ENCODE measurements around the gene CCDC187.
A peak's percentile ranks its signal among the peaks of the same experiment; 100 is the strongest.

Gene CCDC187

GRCh38 chr9:136340356-136341041, 36.6 kb upstream of the CCDC187 start:
- DNase-seq, result no peak

- no peak for DNase-seq
Observed at GRCh38 chr9:136339958-136340310, 36.0 kb upstream of the CCDC187 start.

GRCh38 chr9:136339173-136339957, 35.5 kb upstream of the CCDC187 start:
- DNase-seq, result peak in 42 of 56 donors; percentile 10 to 84 (median 46)

GRCh38 chr9:136338511-136338910, 34.6 kb upstream of the CCDC187 start:
- DNase-seq, result no peak

- DNase-seq, result no peak
Observed at GRCh38 chr9:136337416-136338395, 33.8 kb upstream of the CCDC187 start.

- no peak for DNase-seq
Observed at GRCh38 chr9:136336881-136337280, 33.0 kb upstream of the CCDC187 start.

DNA sequence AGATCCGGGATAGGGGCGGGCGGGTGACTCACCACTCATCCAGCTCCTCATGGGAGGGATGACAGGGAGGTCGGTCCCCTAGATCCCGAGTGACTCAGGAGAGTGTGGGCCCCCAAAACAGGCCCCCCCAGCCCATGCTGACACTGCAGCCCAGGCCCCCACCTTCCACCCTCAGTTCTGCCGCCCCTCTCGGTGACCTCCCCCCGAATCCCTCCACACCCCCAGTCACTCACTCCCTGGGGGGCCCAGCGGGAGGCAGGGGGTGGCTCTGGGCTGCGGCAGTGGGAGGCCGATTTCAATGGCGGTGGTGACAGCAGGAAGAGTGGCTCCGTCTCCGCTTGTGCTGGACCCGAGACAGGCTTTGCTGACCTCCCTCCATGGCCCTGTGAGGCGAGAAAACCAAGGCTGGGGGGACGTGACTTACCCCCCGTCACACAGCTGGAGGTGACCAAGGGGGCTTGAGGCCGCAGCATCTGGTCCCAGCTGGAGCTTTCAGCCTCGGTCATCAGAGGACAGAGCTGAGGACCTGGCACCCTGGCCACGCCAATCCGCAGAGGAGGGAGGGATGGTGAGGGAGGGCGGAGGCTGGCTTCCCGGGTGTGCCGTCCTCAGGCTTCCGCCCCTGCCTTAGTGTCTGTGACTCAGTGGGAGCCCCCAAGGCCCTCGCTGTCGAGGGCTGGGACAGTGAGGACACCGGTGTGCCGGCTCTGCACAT, 32.4 kb upstream of the CCDC187 start:
- no peak for DNase-seq

DNA sequence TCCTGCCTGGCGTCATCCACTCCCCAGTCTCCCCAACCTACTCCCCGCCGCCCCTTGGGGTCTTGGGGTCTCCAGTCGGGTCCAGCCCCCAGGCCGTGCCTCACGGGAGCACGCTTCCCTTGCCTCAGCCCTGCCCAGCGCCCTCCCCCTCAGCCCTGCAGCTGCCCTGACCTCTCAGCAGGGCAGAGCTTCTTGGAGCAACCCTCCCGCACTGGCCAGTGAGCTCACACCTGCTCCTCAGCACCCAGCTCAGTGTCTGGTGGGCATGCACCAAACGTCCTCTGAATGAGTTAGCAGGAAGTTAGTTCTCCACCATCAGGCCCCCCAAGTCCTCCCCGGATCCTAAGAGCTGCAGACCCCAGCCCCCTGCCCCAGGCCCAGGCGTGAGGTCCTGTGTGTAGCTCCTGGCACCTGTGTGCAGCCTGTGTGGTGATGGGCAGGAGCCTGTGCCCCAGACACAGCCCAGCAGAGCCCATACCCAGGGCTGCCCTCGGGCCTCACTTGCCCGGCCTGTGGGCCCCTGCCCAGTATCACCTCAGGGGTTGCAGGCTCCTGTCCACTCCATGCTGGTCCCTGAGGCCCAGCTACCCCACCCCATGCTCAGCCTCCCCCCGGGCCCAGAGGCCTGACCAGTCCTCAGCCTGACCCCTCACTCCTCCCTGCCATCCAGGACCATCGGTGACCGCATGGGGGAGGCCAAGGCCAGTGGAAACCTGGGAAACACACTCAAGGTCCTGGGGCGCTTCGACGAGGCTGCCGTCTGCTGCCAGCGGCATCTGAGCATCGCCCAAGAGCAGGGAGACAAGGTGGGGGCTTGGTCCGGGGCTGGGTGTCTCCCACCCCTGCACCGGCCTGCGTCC, 31.6 kb upstream of the CCDC187 start:
- DNase-seq, result no peak

DNA sequence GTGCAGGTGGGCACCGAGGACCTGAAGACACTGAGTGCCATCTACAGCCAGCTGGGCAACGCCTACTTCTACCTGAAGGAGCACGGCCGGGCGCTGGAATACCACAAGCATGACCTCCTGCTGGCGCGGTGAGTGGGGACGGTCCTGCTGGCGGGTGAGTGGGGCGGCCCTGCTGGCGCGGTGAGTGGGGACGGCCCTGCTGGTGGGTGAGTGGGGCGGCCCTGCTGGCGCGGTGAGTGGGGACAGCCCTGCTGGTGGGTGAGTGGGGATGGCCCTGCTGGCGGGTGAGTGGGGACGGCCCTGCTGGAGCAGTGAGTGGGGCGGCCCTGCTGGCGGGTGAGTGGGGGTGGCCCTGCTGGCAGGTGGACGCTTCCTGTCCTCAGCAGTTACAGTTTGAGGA, 30.6 kb upstream of the CCDC187 start:
- no peak for DNase-seq

DNA sequence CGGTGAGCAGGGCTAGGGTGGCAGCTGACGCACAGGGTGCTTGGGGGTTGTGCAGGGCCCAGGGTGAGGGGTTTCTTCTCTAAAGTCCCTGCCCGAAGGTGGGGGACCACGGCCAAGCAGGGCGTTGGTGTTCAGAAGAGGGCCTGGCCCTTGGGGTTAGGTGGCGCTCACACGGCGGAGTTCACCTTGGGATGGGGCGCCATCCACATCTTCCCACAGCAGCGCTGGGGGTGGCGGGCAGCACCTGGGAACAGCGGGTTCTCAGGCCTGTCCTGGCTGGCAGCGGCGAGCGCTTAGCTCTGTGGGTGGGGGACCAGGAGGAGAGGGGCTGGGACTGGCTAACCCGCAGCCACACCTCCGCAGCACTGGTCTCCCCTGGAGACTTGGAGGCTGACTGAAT, 29.6 kb upstream of the CCDC187 start:
- DNase-seq, result no peak

- DNase-seq, result no peak
Observed at GRCh38 chr9:136333045-136333444, 29.2 kb upstream of the CCDC187 start.

- DNase-seq, result no peak
Observed at GRCh38 chr9:136332482-136332983, 28.6 kb upstream of the CCDC187 start.

- no peak for DNase-seq
Observed at GRCh38 chr9:136331556-136332481, 27.9 kb upstream of the CCDC187 start.

GRCh38 chr9:136331030-136331429, 27.1 kb upstream of the CCDC187 start:
- no peak for DNase-seq

- no peak for DNase-seq
Observed at GRCh38 chr9:136330406-136330990, 26.6 kb upstream of the CCDC187 start.

DNA sequence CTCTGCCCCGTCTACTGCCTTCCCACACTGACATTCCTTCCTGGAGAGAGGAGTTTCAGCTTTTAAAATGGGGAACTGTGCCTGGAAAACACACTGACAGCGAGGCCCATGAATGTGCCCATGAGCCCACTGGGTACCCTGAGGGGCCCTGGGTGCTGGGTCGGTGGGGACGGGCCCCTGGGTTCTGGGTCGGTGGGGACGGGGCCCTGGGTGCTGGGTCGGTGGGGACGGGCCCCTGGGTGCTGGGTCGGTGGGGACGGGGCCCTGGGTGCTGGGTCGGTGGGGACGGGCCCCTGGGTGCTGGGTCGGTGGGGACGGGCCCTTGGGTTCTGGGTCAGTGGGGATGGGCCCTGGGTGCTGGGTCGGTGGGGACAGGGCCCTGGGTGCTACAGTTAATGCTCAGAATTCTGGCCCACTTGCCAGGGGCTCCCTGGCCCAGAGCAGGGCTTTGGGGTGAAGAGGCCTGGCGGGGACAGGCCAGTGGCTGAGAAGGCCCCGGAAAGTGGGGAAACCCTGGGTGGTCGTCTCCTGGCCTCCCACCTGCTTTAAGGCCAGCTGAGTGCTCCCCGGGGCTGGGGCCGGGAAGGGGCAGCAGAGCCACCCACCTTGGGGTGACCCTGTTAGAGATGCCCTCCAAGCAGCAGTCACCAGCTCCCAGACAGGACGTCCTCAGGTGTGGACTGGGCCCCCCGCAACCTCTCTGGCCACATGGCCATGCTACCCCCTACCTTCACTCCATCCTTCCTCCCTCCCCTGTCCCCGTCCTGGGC, 25.9 kb upstream of the CCDC187 start:
- no peak for DNase-seq

DNA sequence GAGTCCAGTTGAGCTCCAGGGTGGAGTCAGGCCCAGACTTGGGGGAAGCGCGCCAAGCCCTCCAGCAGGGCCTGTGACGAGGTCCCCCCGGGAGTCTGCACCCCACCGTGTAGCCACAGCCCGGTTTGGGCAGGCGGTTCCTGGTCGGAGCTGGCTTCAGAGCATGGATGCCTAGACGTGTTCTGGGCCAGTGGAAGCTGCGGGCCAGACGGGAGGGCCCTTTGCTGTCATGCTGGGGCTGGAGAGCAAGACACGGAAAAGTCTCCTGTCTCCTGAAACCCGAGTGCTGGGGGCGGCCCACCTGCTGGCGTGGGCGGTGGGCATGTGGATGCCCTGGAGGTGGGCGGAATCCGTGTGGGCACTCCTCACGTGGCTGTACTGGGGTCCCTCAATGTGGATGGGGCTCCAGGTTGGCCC, 25.3 kb upstream of the CCDC187 start:
- DNase-seq, result no peak

All from nucleus accumbens (tissue), 56 donors.